Measurements from ENCODE around the gene PAPSS1.

DNA sequence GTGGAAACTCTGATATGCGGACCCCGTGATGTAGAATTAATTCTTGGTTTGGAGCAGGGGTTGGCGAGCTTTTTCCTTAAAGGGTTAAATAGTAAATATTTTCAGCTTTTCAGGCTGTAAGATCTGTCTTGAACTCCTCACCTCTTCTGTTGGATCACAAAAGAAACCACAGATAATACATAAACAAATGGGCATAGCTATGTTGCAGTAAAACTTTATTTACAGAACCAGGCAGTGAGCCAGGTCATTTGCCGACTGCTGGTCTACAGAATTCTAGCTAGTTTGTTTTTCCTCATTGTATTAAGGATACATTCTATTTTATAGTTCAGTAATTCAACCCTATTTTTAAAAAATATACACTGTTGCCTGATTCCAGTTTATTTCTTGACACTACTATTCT is 116.6 kb downstream of the PAPSS1 start:
- TF ChIP-seq, protein P1, sequence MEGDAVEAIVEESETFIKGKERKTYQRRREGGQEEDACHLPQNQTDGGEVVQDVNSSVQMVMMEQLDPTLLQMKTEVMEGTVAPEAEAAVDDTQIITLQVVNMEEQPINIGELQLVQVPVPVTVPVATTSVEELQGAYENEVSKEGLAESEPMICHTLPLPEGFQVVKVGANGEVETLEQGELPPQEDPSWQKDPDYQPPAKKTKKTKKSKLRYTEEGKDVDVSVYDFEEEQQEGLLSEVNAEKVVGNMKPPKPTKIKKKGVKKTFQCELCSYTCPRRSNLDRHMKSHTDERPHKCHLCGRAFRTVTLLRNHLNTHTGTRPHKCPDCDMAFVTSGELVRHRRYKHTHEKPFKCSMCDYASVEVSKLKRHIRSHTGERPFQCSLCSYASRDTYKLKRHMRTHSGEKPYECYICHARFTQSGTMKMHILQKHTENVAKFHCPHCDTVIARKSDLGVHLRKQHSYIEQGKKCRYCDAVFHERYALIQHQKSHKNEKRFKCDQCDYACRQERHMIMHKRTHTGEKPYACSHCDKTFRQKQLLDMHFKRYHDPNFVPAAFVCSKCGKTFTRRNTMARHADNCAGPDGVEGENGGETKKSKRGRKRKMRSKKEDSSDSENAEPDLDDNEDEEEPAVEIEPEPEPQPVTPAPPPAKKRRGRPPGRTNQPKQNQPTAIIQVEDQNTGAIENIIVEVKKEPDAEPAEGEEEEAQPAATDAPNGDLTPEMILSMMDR (IDR thresholded peaks at IDR 0.05; ENCODE audit: low read depth, low read length, poor library complexity, severe bottlenecking): no peak
- TF ChIP-seq EZH2phosphoT487 (IDR thresholded peaks at IDR 0.05; ENCODE audit: borderline replicate concordance, low read length): no peak

Data from DOHH2 (cell line).